ENCODE data around the gene TAF3.
"Not testable (repeated sequence)": the region's sequence is repeated elsewhere in the genome, so short reads cannot be mapped to it uniquely, and the experiment has no call there.

The TAF3 gene

DNA sequence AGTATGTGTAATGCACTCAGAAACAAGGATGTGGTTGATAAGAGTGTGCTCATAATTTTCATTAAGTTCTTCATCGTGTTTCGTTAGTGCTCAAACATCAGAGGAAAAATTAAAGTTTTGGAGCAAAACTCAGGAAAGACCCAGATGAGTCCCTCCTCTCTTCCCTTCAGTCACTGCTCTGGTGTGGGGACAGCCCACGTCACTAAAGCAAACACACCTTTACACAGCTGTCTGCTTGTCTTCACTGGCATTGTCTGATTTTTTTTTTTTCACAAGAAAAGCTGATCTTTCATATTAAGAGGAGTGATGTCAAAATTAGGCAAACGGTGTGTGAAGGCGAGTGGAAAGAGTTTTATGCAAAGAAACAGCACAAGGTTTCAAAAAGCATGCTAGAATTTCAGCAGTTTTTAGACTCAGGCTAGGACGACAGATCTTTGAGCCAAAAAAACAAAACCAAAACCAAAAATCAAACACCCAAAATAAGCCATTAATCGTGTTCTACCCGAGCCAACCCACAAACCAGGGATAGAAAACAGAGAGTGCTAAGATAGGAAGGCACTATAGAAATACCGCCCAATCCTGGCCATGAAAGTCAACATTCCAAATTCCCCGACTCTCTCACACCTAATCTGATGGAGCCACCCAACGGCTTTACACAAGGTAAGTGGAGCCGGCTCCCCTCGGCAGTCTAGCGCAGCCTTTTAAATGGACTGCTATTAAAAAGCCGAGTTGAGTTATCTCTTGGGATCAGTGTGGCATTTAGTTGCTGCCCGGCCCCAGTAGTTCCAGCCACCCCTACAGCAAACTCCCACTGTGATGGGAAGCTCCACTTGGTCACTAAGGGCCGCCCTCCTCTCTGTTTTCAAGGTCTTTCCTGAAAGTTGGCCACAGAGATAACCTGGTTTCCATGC, 208.3 kb downstream of the TAF3 start:
- Histone ChIP-seq H3K9ac (ENCODE audit: low read length) (no peak overlapping the region), H3K4me1 (ENCODE audit: control insufficient read depth, low read depth, low read length) (no peaks in the 10 kb centered on the region), H3K27me3 (ENCODE audit: control insufficient read depth, insufficient read depth, low read length) (peaks cover 12% of the 10 kb centered on the region), H3K4me3 (ENCODE audit: low read length) (no peak overlapping the region), H3K36me3 (ENCODE audit: control insufficient read depth, low read depth, low read length) (no peaks in the 10 kb centered on the region), H3K27ac (ENCODE audit: low read length) (no peak overlapping the region), H3K9me3 (ENCODE audit: control insufficient read depth, low read depth, low read length) (no peaks in the 10 kb centered on the region)

DNA sequence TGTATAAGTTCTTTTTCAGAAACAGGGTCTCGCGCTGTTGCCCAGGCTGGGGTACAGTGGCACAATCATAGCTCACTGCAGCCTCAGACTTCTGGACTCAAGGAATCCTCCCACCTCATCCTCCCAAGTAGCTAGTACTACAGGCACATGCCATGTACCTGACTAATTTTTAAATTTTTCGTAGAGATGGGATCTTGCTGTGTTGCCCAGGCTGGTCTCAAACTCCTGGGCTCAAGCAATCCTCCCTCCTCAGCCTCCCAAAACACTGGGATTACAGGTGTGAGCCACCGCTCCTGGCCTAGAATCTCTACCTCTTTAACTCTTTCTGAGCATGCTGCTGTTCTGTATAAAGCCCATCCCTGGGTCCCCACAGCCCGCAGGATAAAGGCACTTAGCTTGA, 212.9 kb downstream of the TAF3 start:
- not testable (repeated sequence) for H3K36me3 ChIP-seq (ENCODE audit: control insufficient read depth, low read depth, low read length); H3K9me3 ChIP-seq (ENCODE audit: control insufficient read depth, low read depth, low read length)
- peaks cover 58% of the 10 kb centered on the region for H3K27me3 ChIP-seq (ENCODE audit: control insufficient read depth, insufficient read depth, low read length)

DNA sequence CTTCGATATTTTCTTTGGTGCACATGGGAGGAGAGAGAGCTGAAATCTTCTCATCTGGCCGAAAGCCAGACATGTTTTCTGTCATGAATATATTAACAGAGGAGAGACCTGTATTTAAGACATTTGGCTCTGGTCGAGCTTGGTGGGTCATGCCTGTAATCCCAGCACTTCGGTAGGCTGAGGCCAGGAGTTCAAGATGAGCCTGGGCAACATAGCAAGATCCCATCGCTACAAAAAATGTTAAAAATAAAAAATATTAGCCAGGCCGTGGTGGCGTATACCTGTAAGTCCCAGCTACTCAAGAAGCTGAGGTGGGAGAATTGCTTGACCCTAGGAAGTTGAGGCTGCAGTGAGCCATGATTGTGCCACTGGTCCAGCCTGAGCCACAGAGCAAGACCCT, 214.3 kb downstream of the TAF3 start:
- peaks cover 72% of the 10 kb centered on the region for H3K27me3 ChIP-seq (ENCODE audit: control insufficient read depth, insufficient read depth, low read length)
- no peak overlapping the region for H3K4me3 ChIP-seq (ENCODE audit: low read length)
- no peaks in the 10 kb centered on the region for H3K36me3 ChIP-seq (ENCODE audit: control insufficient read depth, low read depth, low read length)
- no peak overlapping the region for H3K27ac ChIP-seq (ENCODE audit: low read length)
- H3K4me1 ChIP-seq (ENCODE audit: control insufficient read depth, low read depth, low read length), result peaks cover 9% of the 10 kb centered on the region
- H3K9me3 ChIP-seq (ENCODE audit: control insufficient read depth, low read depth, low read length), result no peaks in the 10 kb centered on the region
- no peak overlapping the region for H3K9ac ChIP-seq (ENCODE audit: low read length)

More for the DNA sequence above, 212.9 kb downstream of the TAF3 start:
- not testable (repeated sequence) for H3K27ac ChIP-seq (ENCODE audit: low read length); H3K4me3 ChIP-seq (ENCODE audit: low read length); H3K4me1 ChIP-seq (ENCODE audit: control insufficient read depth, low read depth, low read length); H3K9ac ChIP-seq (ENCODE audit: low read length)

DNA sequence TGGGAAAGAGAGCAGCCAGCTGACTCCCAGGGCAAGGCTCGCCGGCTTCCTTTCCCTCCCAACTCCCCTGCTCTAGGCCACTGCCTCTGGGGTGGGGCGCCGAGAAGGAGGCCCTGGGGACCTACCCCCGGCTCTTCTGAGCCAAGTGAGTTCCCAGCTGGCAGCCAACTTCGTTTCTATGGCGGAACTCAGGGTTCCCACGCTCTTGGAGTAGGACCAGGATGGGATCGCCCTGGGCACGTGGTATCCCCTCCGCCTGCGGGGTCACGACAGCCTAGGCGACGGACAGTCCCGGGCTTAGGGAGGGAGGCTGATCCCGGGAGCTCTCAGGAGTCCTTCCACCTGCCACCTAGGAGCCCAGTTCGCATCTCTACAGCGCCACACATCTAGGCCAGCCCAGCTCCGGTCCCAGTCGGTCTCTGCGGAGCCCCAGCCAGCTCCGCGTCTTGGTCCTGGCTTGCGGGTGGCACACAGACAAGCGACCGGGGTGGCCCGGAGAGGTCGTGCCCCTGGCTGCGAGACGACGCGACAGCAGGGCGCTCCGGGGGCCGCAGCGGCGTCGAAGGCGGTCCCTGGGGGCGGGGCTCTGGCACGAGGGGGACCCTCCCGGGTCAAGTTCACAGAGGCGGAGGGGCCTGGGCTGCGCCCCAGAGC, 215.6 kb downstream of the TAF3 start:
- Histone ChIP-seq H3K4me3 (ENCODE audit: low read length) (peak overlapping the region; percentile 4), H3K9ac (ENCODE audit: low read length) (no peak overlapping the region), H3K27me3 (ENCODE audit: control insufficient read depth, insufficient read depth, low read length) (peaks cover 86% of the 10 kb centered on the region), H3K4me1 (ENCODE audit: control insufficient read depth, low read depth, low read length) (peaks cover 9% of the 10 kb centered on the region), H3K9me3 (ENCODE audit: control insufficient read depth, low read depth, low read length) (no peaks in the 10 kb centered on the region), H3K36me3 (ENCODE audit: control insufficient read depth, low read depth, low read length) (no peaks in the 10 kb centered on the region), H3K27ac (ENCODE audit: low read length) (no peak overlapping the region)

- no peaks in the 10 kb centered on the region for H3K9me3 ChIP-seq (ENCODE audit: control insufficient read depth, low read depth, low read length)
- H3K4me1 ChIP-seq (ENCODE audit: control insufficient read depth, low read depth, low read length), result peaks cover 9% of the 10 kb centered on the region
- H3K9ac ChIP-seq (ENCODE audit: low read length), result no peak overlapping the region
- peak overlapping the region; percentile 4 for H3K4me3 ChIP-seq (ENCODE audit: low read length)
- H3K27me3 ChIP-seq (ENCODE audit: control insufficient read depth, insufficient read depth, low read length), result peaks cover 92% of the 10 kb centered on the region
- H3K36me3 ChIP-seq (ENCODE audit: control insufficient read depth, low read depth, low read length), result no peaks in the 10 kb centered on the region
- H3K27ac ChIP-seq (ENCODE audit: low read length), result no peak overlapping the region
Observed at GRCh38 chr10:8034466-8035005, 216.2 kb downstream of the TAF3 start.

DNA sequence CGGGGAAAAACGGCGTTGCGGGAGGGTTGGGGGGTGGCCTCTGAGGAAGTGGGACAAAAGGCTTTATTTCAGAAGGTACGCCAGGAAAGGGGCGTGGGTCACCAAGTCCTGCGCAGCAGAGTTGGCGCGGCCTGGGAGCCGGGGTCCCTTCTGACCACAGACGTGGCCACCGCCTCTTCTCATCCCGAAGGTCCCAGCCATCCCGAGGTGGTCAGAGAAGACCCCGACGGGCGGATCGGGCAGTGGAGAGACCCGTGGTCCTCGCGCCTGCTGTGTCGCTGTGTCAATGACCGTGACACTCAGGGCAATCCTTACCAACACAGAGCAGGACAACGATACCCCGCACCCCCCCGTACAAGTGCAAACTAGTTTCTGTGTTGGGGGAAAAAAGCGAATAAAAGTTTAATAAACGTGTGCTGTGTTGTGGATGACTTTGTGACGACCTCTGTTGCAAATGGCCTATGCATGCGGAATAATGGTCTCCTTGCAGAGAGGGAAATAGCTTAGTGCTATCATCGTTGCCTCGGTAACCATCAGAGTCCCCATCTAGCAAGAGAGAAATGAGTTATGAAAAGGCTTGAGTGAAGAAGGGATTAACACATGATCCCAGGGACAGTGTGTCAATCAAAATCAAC, 216.8 kb downstream of the TAF3 start:
- no peak overlapping the region for H3K4me3 ChIP-seq (ENCODE audit: low read length)
- no peak overlapping the region for H3K9ac ChIP-seq (ENCODE audit: low read length)
- H3K36me3 ChIP-seq (ENCODE audit: control insufficient read depth, low read depth, low read length), result no peaks in the 10 kb centered on the region
- peaks cover 98% of the 10 kb centered on the region for H3K27me3 ChIP-seq (ENCODE audit: control insufficient read depth, insufficient read depth, low read length)
- H3K9me3 ChIP-seq (ENCODE audit: control insufficient read depth, low read depth, low read length), result no peaks in the 10 kb centered on the region
- H3K27ac ChIP-seq (ENCODE audit: low read length), result no peak overlapping the region
- peaks cover 9% of the 10 kb centered on the region for H3K4me1 ChIP-seq (ENCODE audit: control insufficient read depth, low read depth, low read length)

DNA sequence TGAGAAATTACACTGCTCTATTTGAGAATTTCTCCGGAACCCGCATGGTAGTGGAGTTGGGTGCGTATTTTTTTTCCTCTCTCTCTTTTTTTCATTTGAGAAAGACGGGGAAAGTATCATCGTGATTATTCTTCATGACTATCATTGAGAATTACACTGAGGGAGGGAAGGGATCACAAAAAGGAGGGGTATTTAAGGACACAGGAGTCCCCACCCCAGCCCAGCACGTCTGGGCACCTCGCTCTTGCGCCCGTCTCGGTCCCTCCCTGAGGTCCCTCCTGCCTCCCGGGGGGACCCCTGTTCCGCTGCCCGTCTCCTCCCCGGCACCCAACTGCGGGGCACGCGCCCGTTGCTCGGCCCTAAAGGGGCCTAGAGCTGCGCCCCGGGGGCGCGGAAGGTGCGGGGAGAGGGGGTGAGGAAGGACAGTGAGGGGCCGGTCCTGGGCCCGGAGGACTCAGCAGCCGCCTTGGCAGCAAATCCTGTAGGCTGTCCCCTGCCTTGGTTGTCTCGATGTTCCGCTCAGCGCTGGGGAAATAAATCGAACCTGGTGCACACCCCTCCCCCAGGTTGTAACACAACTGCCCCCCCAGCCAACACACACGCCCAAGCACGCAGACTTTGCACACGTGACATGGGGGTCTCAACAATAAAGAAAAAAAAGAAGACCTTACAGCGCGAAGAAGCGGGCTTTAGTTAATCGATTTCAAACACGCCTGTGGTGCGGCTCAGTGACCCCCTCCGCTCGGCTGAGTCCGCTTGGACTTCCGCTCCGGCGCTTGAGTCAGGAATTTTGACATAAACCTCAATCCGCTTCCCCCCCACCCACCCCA, 217.6 kb downstream of the TAF3 start:
- H3K27me3 ChIP-seq (ENCODE audit: control insufficient read depth, insufficient read depth, low read length), result peaks cover 100% of the 10 kb centered on the region
- H3K36me3 ChIP-seq (ENCODE audit: control insufficient read depth, low read depth, low read length), result no peaks in the 10 kb centered on the region
- peaks cover 9% of the 10 kb centered on the region for H3K4me1 ChIP-seq (ENCODE audit: control insufficient read depth, low read depth, low read length)
- H3K27ac ChIP-seq (ENCODE audit: low read length), result no peak overlapping the region
- no peaks in the 10 kb centered on the region for H3K9me3 ChIP-seq (ENCODE audit: control insufficient read depth, low read depth, low read length)
- H3K9ac ChIP-seq (ENCODE audit: low read length), result no peak overlapping the region
- H3K4me3 ChIP-seq (ENCODE audit: low read length), result no peak overlapping the region

DNA sequence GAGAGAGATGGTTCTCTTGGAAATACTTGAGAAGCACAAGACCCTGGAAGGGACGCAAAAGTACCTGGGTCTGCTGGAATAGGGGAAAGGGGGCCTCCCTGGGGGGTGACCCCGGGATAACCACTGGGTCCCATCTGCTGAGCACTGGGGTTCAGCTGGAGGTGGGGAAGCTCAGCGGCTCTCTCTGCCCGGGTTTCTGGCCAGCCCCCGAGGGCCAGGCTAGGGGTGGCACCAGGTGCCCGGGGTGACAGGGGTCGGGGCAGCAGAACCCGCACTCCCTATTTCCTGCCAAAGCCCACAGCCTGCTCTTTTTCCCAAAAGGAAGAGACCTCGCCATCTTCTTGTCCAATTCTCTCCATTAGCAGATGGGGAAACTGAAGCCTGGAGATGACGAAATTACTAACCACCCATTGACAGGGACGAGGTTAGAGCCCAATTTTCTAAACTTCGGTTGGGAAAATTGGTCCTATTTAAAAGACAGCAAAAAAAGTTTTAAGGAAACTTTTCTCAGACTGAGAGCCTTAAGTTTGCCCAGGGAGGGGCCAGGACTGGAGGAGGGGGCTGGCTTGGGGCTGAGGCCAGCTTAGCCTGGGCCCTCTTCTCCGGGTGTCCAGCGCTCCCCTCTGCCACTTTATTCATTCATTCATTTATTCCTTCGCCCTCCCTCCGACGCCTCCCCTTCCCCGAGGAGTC, 218.3 kb downstream of the TAF3 start:
- no peak overlapping the region for H3K9ac ChIP-seq (ENCODE audit: low read length)
- no peak overlapping the region for H3K27ac ChIP-seq (ENCODE audit: low read length)
- peaks cover 100% of the 10 kb centered on the region for H3K27me3 ChIP-seq (ENCODE audit: control insufficient read depth, insufficient read depth, low read length)
- no peaks in the 10 kb centered on the region for H3K36me3 ChIP-seq (ENCODE audit: control insufficient read depth, low read depth, low read length)
- H3K4me1 ChIP-seq (ENCODE audit: control insufficient read depth, low read depth, low read length), result peaks cover 9% of the 10 kb centered on the region
- no peaks in the 10 kb centered on the region for H3K9me3 ChIP-seq (ENCODE audit: control insufficient read depth, low read depth, low read length)
- H3K4me3 ChIP-seq (ENCODE audit: low read length), result no peak overlapping the region

DNA sequence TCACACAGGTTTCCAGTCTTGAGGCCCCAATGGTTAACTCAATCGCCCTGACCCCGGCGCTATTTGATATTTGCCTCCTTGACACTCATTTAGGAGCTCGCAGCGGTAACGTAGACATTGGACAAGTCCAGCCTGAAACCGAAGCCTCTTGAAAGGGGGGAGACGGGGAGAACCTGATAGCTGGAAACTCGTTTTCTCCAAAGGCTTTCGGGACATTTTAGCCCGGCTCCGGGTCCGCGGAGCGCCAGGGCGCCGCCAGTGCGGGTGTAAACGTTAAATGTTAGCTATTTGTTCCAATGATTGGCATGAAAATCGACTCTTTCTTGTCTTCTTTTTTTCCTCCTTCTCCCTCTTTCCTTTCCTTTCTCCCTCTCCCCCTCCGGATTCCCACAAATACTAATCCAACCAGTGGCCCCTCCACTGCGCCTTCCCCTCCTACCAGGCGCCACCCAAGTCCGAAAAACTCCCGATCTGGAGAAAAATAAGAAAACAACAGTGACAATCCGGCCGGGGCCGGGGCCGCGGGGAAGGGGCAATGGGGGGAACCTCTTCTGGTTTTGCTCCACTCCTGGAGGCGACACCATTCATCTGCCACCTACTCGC, 219.0 kb downstream of the TAF3 start:
- H3K4me1 ChIP-seq (ENCODE audit: control insufficient read depth, low read depth, low read length), result peaks cover 9% of the 10 kb centered on the region
- no peaks in the 10 kb centered on the region for H3K36me3 ChIP-seq (ENCODE audit: control insufficient read depth, low read depth, low read length)
- no peak overlapping the region for H3K9ac ChIP-seq (ENCODE audit: low read length)
- no peak overlapping the region for H3K4me3 ChIP-seq (ENCODE audit: low read length)
- H3K9me3 ChIP-seq (ENCODE audit: control insufficient read depth, low read depth, low read length), result no peaks in the 10 kb centered on the region
- peaks cover 100% of the 10 kb centered on the region for H3K27me3 ChIP-seq (ENCODE audit: control insufficient read depth, insufficient read depth, low read length)
- no peak overlapping the region for H3K27ac ChIP-seq (ENCODE audit: low read length)
